Lung (tissue), 12 donors: ENCODE results near the gene SEMA5A. TPM values are rescaled to one million over a fixed set of nuclear protein-coding genes. Genes with fewer than 3 reads are reported as not detected.

Experiments used
- ATAC-seq: fragments of 200-7000 bp; cut with Tn5 transposase; one replicate; pipeline ENCODE4 v1.9.1; 2020; ENCODE audit warnings: moderate number of reproducible peaks; ENCODE audit not compliant: insufficient read depth, low FRiP score
- DNase-seq, 3 donors: peaks; one replicate each; pipeline ENCODE4 v3.0.0-alpha.2; 2013 to 2017
- H3K27ac ChIP-seq, 2 donors: one replicate each; pipeline ENCODE4 v1.5.1; 2013; ENCODE audit warnings: mild to moderate bottlenecking in 2 of 2, moderate library complexity in 2 of 2, control low read depth in 1 of 2, inconsistent platforms in 1 of 2, low read depth in 1 of 2, low read length in 1 of 2
- H3K27me3 ChIP-seq, 3 donors: one replicate each; pipeline ENCODE4 v1.5.1; 2013; ENCODE audit warnings: low read length in 2 of 3; ENCODE audit not compliant: control insufficient read depth in 3 of 3, insufficient read depth in 3 of 3
- H3K36me3 ChIP-seq, 4 donors: one replicate each; pipeline ENCODE4 v1.5.1; 2013; ENCODE audit warnings: low read length in 4 of 4, mild to moderate bottlenecking in 1 of 4, moderate library complexity in 1 of 4; ENCODE audit not compliant: control insufficient read depth in 4 of 4, insufficient read depth in 4 of 4
- H3K4me1 ChIP-seq, 5 donors: one replicate each; pipeline ENCODE4 v1.5.1; 2013; ENCODE audit warnings: low read length in 5 of 5, mild to moderate bottlenecking in 2 of 5, moderate library complexity in 1 of 5; ENCODE audit not compliant: control insufficient read depth in 5 of 5, insufficient read depth in 5 of 5
- H3K4me3 ChIP-seq: one replicate; pipeline ENCODE4 v1.5.1; 2013; ENCODE audit warnings: mild to moderate bottlenecking, control low read depth, moderate library complexity
- H3K9ac ChIP-seq, 2 donors: one replicate each; pipeline ENCODE4 v1.5.1; 2013; ENCODE audit warnings: low read length in 2 of 2, control low read depth in 1 of 2; ENCODE audit not compliant: insufficient read depth in 1 of 2
- H3K9me3 ChIP-seq, 4 donors: one replicate each; pipeline ENCODE4 v1.5.1; 2013; ENCODE audit warnings: low read length in 3 of 4, mild to moderate bottlenecking in 1 of 4, moderate library complexity in 1 of 4; ENCODE audit not compliant: control insufficient read depth in 4 of 4, insufficient read depth in 3 of 4
- WGBS, 2 donors: extraction: QIAGEN DNeasy Blood & Tissue Kit; methylation state at CpG; one replicate each; pipeline ENCODE4 v1.1.7; 2013; 5-methylcytosine and 5-hydroxymethylcytosine counted together
- polyA plus RNA-seq, 2 donors: library from polyadenylated mRNA; stranded (reverse); fragments of 200-250 nt; gene quantifications; one replicate each; pipeline ENCODE4 v1.2.1, GENCODE V29; 2013
- total RNA-seq, 2 donors: library from RNA; depleted of rRNA in 1 of 2; stranded (reverse); fragments of >200 nt in 1 of 2; gene quantifications; one replicate each; pipeline ENCODE4 v1.2.1, GENCODE V29; 2014 to 2021
- TF ChIP-seq, protein P1 (sequence below): IDR thresholded peaks from 2 replicates; pipeline ENCODE4 v1.5.1; 2012; ENCODE audit warnings: mild to moderate bottlenecking; ENCODE audit errors: control extremely low read depth, extremely low read depth
- donor health status: control.
- donor health status: control.
- donor health status: Bipolar disorder and iron deficiency.
- donor health status: healthy.
- donor health status: DM: yes; HTN: yes; CAD: no.

SEMA5A gene
- total and polyA plus RNA-seq, 4 donors: 3.1 to 44.9 (median 13.7) TPM

DNA sequence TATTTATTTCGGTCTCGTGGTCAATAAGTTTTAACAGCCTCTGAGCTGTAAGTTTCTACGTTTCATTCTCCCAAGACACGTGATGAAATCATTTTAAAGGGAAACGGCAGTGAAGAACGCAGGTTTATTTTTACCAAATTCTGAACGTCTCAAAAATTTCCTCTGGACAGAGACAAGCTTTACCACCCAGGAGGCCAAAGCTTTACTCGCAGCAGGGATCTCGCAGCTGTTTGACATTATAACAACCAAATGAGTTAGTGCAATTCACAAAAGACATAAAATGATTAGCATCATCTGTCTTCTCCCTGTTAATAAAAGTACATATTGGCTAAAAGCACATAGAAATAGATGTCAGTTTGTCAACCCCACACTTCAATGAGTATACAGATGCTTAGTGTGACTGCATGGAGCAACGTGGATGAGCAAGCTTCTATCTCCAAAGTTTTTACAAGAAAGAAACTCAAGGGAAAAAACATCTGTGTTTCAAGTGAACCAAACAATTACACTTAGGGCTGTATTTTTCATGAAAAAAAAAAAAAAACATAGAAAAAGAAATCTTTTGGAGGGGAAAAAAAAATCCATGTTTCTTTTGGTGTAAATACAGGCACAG is 2.5 kb downstream of the SEMA5A start:
- ATAC-seq (no peak), DNase-seq (peak in 2 of 3 donors; percentile 42 to 57)
- H3K9me3 ChIP-seq: peaks cover 0 to 5% (median 0%) of the 10 kb centered on the region in 4 donors
- H3K36me3 ChIP-seq: no peaks in the 10 kb centered on the region
- WGBS, 2 donors: 67 to 76% methylated on average over 10 of the region's 10 CpGs
- peaks cover 0 to 28% (median 4%) of the 10 kb centered on the region in 5 donors for H3K4me1 ChIP-seq
- no peak overlapping the region for H3K4me3 ChIP-seq
- peak overlapping the region; percentile 30 to 87 for H3K9ac ChIP-seq
- no peaks in the 10 kb centered on the region for H3K27me3 ChIP-seq
- peak overlapping the region in 1 of 2 donors; percentile 80 for H3K27ac ChIP-seq
- TF ChIP-seq, protein P1, sequence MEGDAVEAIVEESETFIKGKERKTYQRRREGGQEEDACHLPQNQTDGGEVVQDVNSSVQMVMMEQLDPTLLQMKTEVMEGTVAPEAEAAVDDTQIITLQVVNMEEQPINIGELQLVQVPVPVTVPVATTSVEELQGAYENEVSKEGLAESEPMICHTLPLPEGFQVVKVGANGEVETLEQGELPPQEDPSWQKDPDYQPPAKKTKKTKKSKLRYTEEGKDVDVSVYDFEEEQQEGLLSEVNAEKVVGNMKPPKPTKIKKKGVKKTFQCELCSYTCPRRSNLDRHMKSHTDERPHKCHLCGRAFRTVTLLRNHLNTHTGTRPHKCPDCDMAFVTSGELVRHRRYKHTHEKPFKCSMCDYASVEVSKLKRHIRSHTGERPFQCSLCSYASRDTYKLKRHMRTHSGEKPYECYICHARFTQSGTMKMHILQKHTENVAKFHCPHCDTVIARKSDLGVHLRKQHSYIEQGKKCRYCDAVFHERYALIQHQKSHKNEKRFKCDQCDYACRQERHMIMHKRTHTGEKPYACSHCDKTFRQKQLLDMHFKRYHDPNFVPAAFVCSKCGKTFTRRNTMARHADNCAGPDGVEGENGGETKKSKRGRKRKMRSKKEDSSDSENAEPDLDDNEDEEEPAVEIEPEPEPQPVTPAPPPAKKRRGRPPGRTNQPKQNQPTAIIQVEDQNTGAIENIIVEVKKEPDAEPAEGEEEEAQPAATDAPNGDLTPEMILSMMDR: no peak

DNA sequence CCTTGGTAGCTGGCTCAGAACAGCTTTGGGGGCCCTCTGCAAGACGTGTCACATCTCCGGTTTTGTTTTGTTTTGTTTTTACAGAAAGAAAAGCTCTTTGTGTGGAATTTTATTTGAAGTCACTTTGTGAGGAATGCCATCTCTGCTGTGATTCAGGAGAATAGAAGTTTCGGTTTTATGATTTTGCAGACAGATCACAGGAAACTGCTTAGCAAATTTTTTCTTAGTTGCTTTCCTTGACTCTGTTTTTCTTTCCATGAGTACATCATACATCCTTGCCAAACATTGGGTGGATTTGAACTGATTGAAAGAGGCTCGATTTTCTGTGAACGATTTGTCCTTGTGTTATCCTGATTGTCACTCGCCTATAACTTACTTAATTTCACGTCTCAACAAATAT is 5.1 kb downstream of the SEMA5A start:
- TF ChIP-seq, protein P1: no peak
- H3K27ac ChIP-seq: peak overlapping the region in 1 of 2 donors; percentile 56
- H3K4me3 ChIP-seq: no peak overlapping the region

DNA sequence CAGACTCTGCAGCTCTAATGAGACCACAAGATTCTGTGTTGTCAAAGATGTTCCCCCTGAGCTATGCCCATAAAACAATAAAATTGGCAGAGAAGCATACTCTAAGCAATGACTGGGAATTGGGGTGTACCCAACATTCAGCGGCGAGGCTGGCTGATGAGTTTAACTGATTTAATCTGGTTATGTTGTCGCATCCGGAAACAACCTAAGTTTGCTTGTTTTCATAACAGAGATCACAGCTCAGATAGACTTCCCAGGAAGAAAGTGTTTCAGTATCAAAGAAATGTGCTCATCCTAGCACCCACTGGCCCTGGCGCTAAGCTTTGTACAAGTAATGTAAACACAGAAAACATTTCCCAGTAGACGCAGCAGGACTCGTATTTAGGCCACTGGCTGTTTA is 7.4 kb downstream of the SEMA5A start:
- no peaks in the 10 kb centered on the region for H3K36me3 ChIP-seq
- H3K4me1 ChIP-seq: peaks cover 0 to 23% (median 3%) of the 10 kb centered on the region in 5 donors
- no peak overlapping the region for H3K9ac ChIP-seq
- no peaks in the 10 kb centered on the region for H3K9me3 ChIP-seq
- DNase-seq: no peak
- H3K27ac ChIP-seq: no peak overlapping the region
- H3K27me3 ChIP-seq: no peaks in the 10 kb centered on the region
- TF ChIP-seq, protein P1: no peak
- H3K4me3 ChIP-seq: no peak overlapping the region
- 61 to 63% methylated on average over 7 of the region's 7 CpGs for WGBS, 2 donors
- ATAC-seq: no peak

More for the DNA sequence above, 5.1 kb downstream of the SEMA5A start:
- H3K36me3 ChIP-seq: no peaks in the 10 kb centered on the region
- H3K9me3 ChIP-seq: no peaks in the 10 kb centered on the region
- no peak overlapping the region for H3K9ac ChIP-seq
- no peak for DNase-seq
- ATAC-seq: no peak
- WGBS, 2 donors: 59 to 62% methylated on average over 7 of the region's 7 CpGs
- H3K4me1 ChIP-seq: peaks cover 0 to 19% (median 7%) of the 10 kb centered on the region in 5 donors
- no peaks in the 10 kb centered on the region for H3K27me3 ChIP-seq
